Adrenal gland (tissue), 12 donors: ENCODE data around the gene ZBTB24. TPM values are rescaled to one million over a fixed set of nuclear protein-coding genes. Genes with fewer than 3 reads are reported as not detected.
"Not testable (repeated sequence)": the region's sequence is repeated elsewhere in the genome, so short reads cannot be mapped to it uniquely, and the experiment has no call there.

Experiments used
- DNase-seq, 7 donors: peaks; one replicate each; pipeline ENCODE4 v3.0.0-alpha.2; 2019 to 2020
- H3K27ac ChIP-seq, 5 donors: fragments of 200-600 bp; sonication (generic) in 4 of 5; 1 replicate in 3 of 5; 2 replicates in 2 of 5; pipeline versions ENCODE4 v1.5.1 to v1.8.0; 2016 to 2020; ENCODE audit warnings: mild to moderate bottlenecking in 1 of 5
- H3K27me3 ChIP-seq: fragments of 200-600 bp; 2 replicates; pipeline ENCODE4 v1.8.0; 2021
- H3K36me3 ChIP-seq, 2 donors: fragments of 200-600 bp; replicated peaks in 1 of 2; 1 replicate in 1 of 2; 2 replicates in 1 of 2; pipeline versions ENCODE4 v1.5.1 to v1.8.0; 2018 to 2022
- H3K4me1 ChIP-seq, 2 donors: fragments of 200-600 bp; replicated peaks in 1 of 2; 1 replicate in 1 of 2; 2 replicates in 1 of 2; pipeline versions ENCODE4 v1.5.1 to v1.8.0; 2018 to 2021
- H3K4me3 ChIP-seq, 4 donors: fragments of 200-600 bp; sonication (generic) in 3 of 4; one replicate each; pipeline ENCODE4 v1.5.1; 2016 to 2018
- H3K9me3 ChIP-seq, 3 donors: fragments of 200-600 bp; sonication (generic) in 1 of 3; replicated peaks in 1 of 3; 1 replicate in 2 of 3; 2 replicates in 1 of 3; pipeline versions ENCODE4 v1.5.1 to v1.8.0; 2016 to 2021
- CTCF ChIP-seq, 6 experiments: fragments of 450-650 bp in 4 of 6; fragments of 200-600 bp in 2 of 6; sonication (generic) in 1 of 6; IDR thresholded peaks; 1 replicate in 5 of 6; 2 replicates in 1 of 6; pipeline versions ENCODE4 v1.5.1 to v1.8.0; 2016 to 2021; ENCODE audit warnings: antibody characterized with exemption in 6 of 6, mild to moderate bottlenecking in 2 of 6, moderate library complexity in 1 of 6
- POLR2A ChIP-seq, 2 donors: fragments of 450-650 bp; IDR thresholded peaks; one replicate each; pipeline ENCODE4 v1.6.1; 2017; ENCODE audit warnings: antibody characterized with exemption in 2 of 2, mild to moderate bottlenecking in 2 of 2, moderate library complexity in 1 of 2
- WGBS, 4 donors: extraction: QIAGEN DNeasy Blood & Tissue Kit in 2 of 4; methylation state at CpG; one replicate each; pipeline versions ENCODE4 v1.1.5 to v1.1.7; 2013 to 2017; 5-methylcytosine and 5-hydroxymethylcytosine counted together
- intact Hi-C, 2 donors: fragments of 100-400 bp; cut with DNase I; formaldehyde crosslinking; loops; one replicate each; pipeline versions ENCODE4 v1.14.1 to v1.15.0; 2022 to 2023
- polyA plus RNA-seq, 3 donors: library from polyadenylated mRNA; stranded (reverse); fragments of 200-250 nt in 2 of 3; fragments of 350-450 nt in 1 of 3; fragmentation: Illumina TruSeq in 1 of 3; extraction: RNeasy Lipid Tissue Mini Kit (QIAGEN cat#74804) in 1 of 3; gene quantifications; one replicate each; pipeline ENCODE4 v1.2.3, GENCODE V29; 2013 to 2014
- total RNA-seq, 9 donors: library from RNA; depleted of rRNA in 4 of 9; stranded (reverse); fragments of >200 nt in 4 of 9; fragments of 120-200 nt in 1 of 9; fragmentation: NEBNext Ultra II Directional in 1 of 9; extraction: Animal tissue kit (Norgen Biotek cat#: 25700) in 1 of 9; gene quantifications; one replicate each; pipeline versions ENCODE4 v1.1.0 to v1.2.4, GENCODE V29; 2013 to 2023
- donor health status: healthy with polysubstance abuse.
- donor health status: Bipolar disorder and iron deficiency.
- donor health status: DM: yes; HTN: yes; CAD: no.
- donor health status: DM: no; HTN: no; CAD: no.
- donor health status: DM: no; HTN: no; CAD: no.
- donor health status: DM: yes; HTN: yes; CAD: no.

The ZBTB24 gene
- total and polyA plus RNA-seq, 12 donors, result 2.2 to 14.4 (median 6.2) TPM

- peak; percentile 30 to 68 (median 55) for TF ChIP-seq CTCF (IDR thresholded peaks at IDR 0.05)
- no peak for TF ChIP-seq POLR2A (IDR thresholded peaks at IDR 0.05)
- Histone ChIP-seq H3K36me3 (no peaks in the 10 kb centered on the region), H3K4me1 (no peaks in the 10 kb centered on the region), H3K27ac (no peak overlapping the region), H3K4me3 (no peak overlapping the region), H3K9me3 (no peaks in the 10 kb centered on the region), H3K27me3 (no peaks in the 10 kb centered on the region)
- WGBS, 4 donors, result 40 to 51% (median 47%) methylated on average over 7 of the region's 7 CpGs
- intact Hi-C loops, result loop anchor here (5.0 to 10.0 kb wide), 3 partner anchors 175 to 530 kb away; no protein-coding TSS in a partner anchor
- peak; percentile 28 to 64 (median 55) for DNase-seq
These were observed 44.0 kb upstream of the ZBTB24 start for GRCh38 chr6:109526905-109527628.

- DNase-seq, result no peak
- H3K27me3 ChIP-seq, result no peaks in the 10 kb centered on the region
- no peaks in the 10 kb centered on the region for H3K9me3 ChIP-seq
- H3K27ac ChIP-seq, result no peak overlapping the region
- H3K4me1 ChIP-seq, result no peaks in the 10 kb centered on the region
- H3K36me3 ChIP-seq, result no peaks in the 10 kb centered on the region
- H3K4me3 ChIP-seq, result no peak overlapping the region
- TF ChIP-seq POLR2A (IDR thresholded peaks at IDR 0.05) (no peak), CTCF (IDR thresholded peaks at IDR 0.05) (no peak)
- intact Hi-C loops, result loop anchor here in 1 of 2 donors (10.0 kb wide), 1 partner anchor 531 kb away; no protein-coding TSS in a partner anchor
These were observed 41.1 kb upstream of the ZBTB24 start for GRCh38 chr6:109524129-109524528.

- 68 to 78% (median 73%) methylated on average over 2 of the region's 2 CpGs for WGBS, 4 donors
- DNase-seq, result peak in 4 of 7 donors; percentile 20 to 27 (median 24)
- Histone ChIP-seq H3K9me3 (no peaks in the 10 kb centered on the region), H3K4me1 (no peaks in the 10 kb centered on the region), H3K4me3 (no peak overlapping the region), H3K27ac (no peak overlapping the region), H3K27me3 (no peaks in the 10 kb centered on the region), H3K36me3 (no peaks in the 10 kb centered on the region)
- TF ChIP-seq CTCF (IDR thresholded peaks at IDR 0.05) (no peak), POLR2A (IDR thresholded peaks at IDR 0.05) (no peak)
- intact Hi-C loops, result loop anchor here in 1 of 2 donors (10.0 kb wide), 1 partner anchor 531 kb away; no protein-coding TSS in a partner anchor
These were observed 40.5 kb upstream of the ZBTB24 start for GRCh38 chr6:109523478-109523877.

- Histone ChIP-seq H3K4me3 (no peak overlapping the region), H3K4me1 (no peaks in the 10 kb centered on the region), H3K36me3 (no peaks in the 10 kb centered on the region), H3K27me3 (no peaks in the 10 kb centered on the region), H3K27ac (no peak overlapping the region), H3K9me3 (no peaks in the 10 kb centered on the region)
- no peak for DNase-seq
- intact Hi-C loops, result loop anchor here in 1 of 2 donors (10.0 kb wide), 1 partner anchor 534 kb away; no protein-coding TSS in a partner anchor
- TF ChIP-seq POLR2A (IDR thresholded peaks at IDR 0.05) (no peak), CTCF (IDR thresholded peaks at IDR 0.05) (no peak)
- 69 to 80% (median 77%) methylated on average over 3 of the region's 3 CpGs for WGBS, 4 donors
These were observed 38.1 kb upstream of the ZBTB24 start for GRCh38 chr6:109521080-109521479.

- intact Hi-C loops, result loop anchor here in 1 of 2 donors (10.0 kb wide), 1 partner anchor 535 kb away; no protein-coding TSS in a partner anchor
- H3K4me1 ChIP-seq, H3K4me3 ChIP-seq, H3K27ac ChIP-seq, H3K27me3 ChIP-seq, H3K9me3 ChIP-seq, DNase-seq, H3K36me3 ChIP-seq: not testable (repeated sequence)
These were observed 36.6 kb upstream of the ZBTB24 start for GRCh38 chr6:109519647-109520046.
